HG03558 (cell line): ENCODE data around the gene EPHA10.

Experiments used
- ATAC-seq: cut with Tn5 transposase; IDR thresholded peaks from one replicate; pipeline ENCODE4 v1.9.1; 2021; ENCODE audit warnings: moderate number of reproducible peaks; ENCODE audit not compliant: unreplicated experiment; ENCODE audit errors: extremely low read depth

Gene EPHA10

DNA sequence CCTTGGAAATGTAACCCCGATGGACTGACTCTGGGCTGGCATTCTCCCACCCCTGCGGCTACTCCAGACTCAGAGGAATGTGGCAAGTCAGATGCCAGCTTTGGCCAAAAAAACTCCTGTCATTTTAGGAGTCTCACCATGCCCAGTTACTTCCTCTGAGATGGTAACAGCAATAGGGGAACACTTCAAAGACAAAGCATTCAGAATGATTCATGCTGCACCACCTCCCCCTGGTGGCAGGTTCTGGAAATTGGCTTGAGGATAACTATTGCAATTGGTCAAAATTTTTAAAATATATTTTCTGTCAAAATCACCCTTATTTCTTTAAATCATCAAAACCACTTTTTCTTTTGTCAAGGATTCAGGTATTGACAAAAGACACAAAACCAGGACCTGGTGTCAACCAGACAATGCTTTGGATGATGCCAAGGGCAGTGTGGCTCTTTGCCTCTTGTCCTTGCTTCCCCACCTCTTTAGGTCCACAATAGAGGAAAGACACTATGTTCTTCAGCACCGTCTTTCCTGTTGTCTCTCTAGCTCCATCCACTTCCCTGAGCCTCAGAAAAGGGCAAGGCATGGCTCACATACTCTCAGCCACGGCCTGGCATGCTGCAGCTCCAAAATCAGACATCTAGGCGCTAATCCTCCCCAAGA lies 82.5 kb downstream of the EPHA10 start:
- no peak for ATAC-seq

DNA sequence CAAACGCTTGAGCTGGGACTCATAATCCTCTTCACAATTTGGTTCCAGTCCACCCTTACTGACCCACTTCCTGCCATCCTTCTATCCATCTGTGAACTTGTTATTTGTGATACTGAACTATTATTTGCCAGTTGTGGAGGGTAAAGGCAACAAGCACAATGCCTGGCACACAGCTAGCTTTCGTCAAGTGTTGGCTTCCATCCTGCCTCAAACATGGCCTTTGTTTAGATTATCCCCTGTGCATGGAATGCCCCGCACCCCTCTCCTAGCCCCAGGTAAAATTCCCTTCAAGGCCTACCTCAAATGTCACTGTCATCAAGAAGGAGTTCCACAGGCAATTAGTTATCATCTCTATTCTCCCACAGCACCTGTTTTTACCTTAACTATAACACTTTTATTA lies 84.0 kb downstream of the EPHA10 start:
- no peak for ATAC-seq

DNA sequence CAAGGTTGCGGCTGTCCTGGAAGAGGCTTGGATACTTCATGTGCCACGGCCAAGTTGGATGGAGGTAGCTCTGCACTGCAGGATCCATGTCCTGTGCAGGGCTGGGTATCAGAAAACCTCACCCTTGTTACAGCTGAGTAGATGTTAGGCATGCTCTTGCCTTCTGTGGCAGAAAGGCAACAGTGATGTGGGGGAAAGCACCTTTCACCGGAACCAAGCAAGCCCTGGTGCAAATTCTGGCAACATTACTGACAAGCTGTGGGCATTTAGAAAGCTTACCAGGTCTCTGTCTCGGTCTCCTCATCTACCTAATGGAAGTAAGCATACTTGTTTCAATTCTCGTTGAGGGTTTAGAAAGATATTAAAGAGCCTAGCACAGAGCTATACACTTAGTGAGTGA lies 87.1 kb downstream of the EPHA10 start:
- no peak for ATAC-seq

DNA sequence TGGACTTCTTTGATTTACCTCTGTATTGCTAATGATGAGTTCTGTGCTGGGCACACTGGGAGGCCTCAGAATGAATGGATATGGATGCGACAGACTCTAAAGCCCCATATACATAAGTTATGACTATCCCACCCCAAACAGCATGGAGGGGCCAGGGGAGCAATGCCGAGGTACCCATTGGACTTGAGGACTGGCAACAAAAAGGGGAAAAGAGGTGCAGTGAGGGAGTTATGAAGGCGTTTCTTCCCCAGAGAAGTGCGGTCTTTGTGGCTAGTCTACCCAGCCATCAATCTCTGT lies 87.8 kb downstream of the EPHA10 start:
- ATAC-seq, result no peak

DNA sequence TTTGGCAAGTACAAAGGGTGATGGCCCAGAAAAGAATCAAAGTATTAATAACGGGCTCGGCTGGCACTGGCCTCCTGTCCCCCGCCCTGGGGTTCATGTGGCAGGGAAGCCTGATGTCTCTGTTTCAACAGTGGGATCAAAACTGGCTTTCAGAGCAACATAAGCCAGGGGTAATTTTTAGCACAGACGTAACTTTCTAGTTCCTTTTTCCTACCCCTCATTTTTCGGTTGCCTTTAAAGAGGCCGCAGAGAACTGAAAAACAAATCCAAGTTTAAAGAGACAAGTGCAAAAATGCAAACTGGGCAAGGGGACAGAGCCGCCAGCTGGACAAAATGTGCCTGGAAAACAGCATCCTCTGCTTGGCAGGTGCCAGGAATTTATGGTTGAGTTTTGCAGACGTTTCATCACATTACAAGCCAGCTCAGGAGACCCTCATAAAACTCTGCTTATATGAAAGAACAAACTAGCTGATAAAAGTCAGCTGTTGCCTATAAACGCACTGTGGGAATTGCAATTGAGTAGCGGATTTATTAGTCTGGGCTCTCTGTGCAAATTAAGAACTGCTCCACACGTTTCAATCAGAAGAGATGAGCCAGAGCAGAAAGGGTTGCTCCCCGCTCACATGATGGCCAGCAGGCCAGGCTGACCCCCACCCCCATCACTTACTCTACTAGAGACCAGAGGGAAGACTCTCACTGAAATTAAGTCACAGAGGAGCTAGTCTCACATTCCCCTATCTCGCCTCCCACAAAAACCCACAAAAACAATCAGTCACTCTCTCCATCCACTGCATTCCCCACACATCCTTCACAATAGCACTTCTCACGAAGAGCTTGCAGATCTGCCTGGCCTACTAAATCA lies 88.4 kb downstream of the EPHA10 start:
- ATAC-seq, result no peak

DNA sequence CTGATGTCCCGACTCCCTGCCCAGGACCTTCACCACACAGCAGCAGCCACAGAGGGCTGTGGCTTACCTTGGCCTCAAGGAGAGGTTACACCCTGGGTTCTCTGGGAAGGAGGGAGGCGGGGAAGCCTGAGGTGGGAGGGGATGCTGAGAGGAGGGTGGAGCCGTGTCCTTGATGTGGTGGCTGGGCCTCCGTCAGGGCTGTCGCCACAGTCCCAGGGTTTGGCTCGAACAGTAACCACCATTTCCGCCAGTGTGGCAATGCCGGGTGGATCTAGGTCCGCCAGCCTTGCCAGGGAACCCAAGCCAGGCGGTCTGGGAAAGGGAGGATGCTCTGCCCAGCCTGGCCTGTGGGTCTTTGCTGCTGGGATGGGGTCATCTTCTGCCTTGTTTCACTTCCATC lies 91.0 kb downstream of the EPHA10 start:
- no peak for ATAC-seq

DNA sequence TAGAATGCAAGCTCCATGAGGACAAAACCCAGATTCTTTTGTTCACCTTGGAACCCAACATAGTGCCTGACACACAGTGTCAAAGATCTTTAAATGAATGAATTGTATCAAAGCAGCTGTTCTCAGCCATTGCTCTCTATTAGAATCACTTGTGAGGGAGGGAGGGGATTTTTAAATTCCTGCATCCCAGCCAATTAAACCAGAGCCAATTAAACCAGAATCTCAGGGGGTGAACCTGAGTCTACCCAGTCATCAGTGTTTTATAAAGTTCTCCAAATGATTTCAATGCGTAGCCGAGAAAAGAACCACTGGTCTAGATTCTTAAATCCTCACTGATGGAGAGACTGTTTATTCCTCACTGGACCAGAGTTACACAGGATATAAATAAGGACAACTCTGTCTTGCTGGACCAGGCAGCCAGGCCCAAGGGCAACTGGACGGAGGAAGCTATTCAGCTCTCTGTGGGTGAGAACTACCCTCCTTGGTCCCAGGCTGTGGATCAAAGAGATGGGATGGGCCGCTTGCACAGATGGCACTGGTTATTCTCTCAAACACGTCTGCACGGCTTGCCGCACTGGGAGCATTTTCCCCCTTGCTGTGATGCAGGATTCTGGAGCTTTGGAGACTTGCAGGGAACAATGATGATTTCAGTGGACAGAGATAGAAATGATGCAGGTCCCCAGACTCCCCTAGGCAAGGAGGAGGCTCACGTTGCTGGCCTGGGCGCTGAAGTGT lies 92.6 kb downstream of the EPHA10 start:
- ATAC-seq, result no peak

DNA sequence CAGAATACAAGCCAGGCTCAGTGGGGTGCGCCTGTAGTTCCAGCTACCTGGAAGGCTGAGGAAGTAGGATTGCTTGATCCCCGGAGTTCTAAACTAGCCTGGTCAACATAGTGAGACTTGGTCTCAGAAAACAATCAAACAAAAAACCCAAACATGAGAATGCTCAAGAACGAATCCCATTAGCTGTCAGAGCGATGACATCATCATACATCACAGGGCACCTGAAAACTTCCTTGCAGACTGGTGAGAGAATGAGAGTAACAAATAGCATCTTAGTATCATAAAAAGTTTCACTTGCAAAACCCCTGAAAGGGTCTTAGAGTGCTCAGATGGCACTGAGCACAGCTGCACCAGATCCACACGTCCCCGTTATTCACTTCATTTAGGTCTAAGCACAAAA lies 93.7 kb downstream of the EPHA10 start:
- ATAC-seq, result no peak

DNA sequence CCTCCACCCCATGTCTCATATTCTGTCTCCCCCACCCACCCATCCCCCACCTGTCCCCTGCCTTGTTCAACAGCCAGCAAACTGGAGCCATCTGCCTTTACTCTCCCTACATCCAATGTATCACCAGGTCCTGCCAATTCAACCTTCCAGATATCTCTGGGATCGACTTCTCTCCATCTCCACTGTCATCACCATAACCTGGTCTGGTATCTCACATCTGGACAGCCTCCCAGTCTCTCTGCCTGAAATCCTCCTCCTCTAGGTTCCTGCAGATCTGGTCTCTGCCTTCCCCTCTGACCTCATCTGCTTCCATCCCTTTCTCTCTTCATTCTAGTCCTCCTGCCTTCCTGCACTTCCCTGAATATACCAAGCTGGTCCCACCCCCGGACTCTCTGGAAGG lies 94.8 kb downstream of the EPHA10 start:
- no peak for ATAC-seq

DNA sequence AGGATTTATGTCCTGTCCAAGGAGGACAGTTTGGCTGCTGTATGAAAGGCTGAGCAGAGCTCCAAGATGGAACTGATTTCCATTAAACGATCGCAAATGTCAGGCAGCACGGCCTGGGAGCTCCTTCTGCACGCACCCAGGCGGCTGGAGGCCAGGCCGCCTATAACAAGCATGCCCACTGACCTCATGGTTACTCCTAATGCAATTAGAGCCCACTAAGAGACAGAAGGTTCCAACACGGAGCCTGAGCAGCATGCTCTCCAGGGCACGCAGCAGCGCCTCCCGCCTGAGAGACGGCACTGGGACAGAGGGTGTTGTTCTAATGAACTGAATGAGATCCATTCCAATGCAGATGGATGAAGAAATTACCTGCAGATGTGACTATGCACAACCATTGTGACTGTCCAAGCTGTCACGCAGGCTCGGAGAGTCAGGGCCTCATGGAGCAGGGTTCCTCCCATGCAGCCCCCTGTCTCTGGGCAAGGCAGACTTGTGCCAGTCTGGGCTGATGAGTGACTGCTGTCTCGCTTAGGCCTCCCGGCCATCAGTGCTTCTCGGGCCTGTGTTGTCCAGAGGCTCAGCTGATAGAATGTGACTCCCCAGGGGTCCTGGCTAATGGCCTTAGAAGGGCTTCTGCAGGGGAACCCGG lies 97.8 kb downstream of the EPHA10 start:
- no peak for ATAC-seq

DNA sequence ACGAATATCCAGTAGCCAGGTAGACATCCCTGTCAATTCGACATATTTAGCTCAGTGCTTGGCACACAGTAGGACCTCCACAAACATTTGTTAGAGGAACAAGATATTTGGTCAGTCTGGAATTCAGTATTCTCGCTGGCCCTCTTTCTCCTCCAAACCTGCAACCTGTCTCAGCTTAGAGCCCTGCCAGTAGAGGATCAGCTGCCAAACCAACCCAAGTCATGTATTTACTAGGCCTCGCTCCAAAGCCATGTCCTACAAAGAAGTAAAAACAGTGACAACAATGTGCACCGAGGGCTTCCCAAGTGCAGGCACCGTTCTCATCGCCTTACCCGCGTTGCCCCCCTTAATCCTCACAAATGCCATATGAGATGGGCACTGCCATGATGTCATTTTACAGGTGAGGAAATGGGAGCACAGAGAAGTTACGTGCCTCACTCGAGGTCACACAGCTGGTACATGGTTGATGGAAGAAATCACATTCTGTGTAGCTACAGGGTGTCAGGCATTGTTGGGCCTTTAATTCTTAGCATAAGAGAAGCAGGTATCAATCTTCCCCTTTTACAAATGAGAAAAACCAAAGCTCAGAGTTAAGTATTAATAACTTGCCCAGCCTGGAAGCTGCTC lies 98.6 kb downstream of the EPHA10 start:
- no peak for ATAC-seq
